GM12878 (cell line): ENCODE results near the gene FANCG. TPM values are rescaled to one million over a fixed set of nuclear protein-coding genes. Genes with fewer than 3 reads are reported as not detected.

Source experiments
- ATAC-seq: fragments of 200-7000 bp; cut with Tn5 transposase; 3 replicates; pipeline ENCODE4 v1.9.1; 2020; ENCODE audit warnings: mild to moderate bottlenecking, moderate library complexity
- BruUV-seq: library from RNA; stranded (reverse); fragments of 400-500 nt; replicated peaks from 2 replicates; lab custom pipeline; 2021; lab: Mats Ljungman, UMichigan
- CTCF ChIA-PET: fragments of 300-600 bp; sonication (Branson Sonifier 250); formaldehyde crosslinking; extraction: SDS; loops from one replicate; lab custom pipeline; 2021; ENCODE audit warnings: inconsistent platforms; lab: Yijun Ruan, JAX
- POLR2A ChIA-PET: fragments of 350-600 bp; formaldehyde crosslinking; extraction: SDS; loops from one replicate; lab custom pipeline; 2021; ENCODE audit warnings: inconsistent platforms; lab: Charles Lee
- RAD21 ChIA-PET: fragments of 300-600 bp; sonication (Branson Sonifier 250); formaldehyde crosslinking; loops from one replicate; lab custom pipeline; 2023; ENCODE audit warnings: antibody characterized with exemption; ENCODE audit not compliant: unreplicated experiment; lab: Charles Lee
- SMC1A ChIA-PET: fragments of 300-600 bp; sonication (Branson Sonifier 250); formaldehyde crosslinking; loops from one replicate; lab custom pipeline; 2023; ENCODE audit not compliant: unreplicated experiment, uncharacterized antibody; lab: Charles Lee
- DNase-seq: peaks from one replicate; pipeline ENCODE4 v3.0.0-alpha.2; 2011; ENCODE audit warnings: low read depth, low spot score
- FAIRE-seq: peaks from 3 replicates; lab custom pipeline; 2011; peaks lifted over from hg19 to GRCh38; lab: Jason Lieb, UNC
- H2AFZ ChIP-seq: 2 replicates; pipeline ENCODE4 v1.6.0; 2011; ENCODE audit warnings: low read depth, low read length, control low read depth; ENCODE audit not compliant: control insufficient read depth
- H3K27ac ChIP-seq: 2 replicates; pipeline ENCODE4 v1.5.1; 2011; ENCODE audit warnings: control low read depth; ENCODE audit not compliant: control insufficient read depth, insufficient read depth
- H3K27me3 ChIP-seq, 2 experiments: replicated peaks in 1 of 2; 2 replicates each; pipeline versions ENCODE4 v1.6.0 to v1.6.1; 2011; ENCODE audit warnings: low read length in 1 of 2; ENCODE audit not compliant: control insufficient read depth in 2 of 2, insufficient read depth in 2 of 2
- H3K36me3 ChIP-seq, 2 experiments: 2 replicates each; pipeline ENCODE4 v1.5.1; 2011; ENCODE audit warnings: low read length in 1 of 2; ENCODE audit not compliant: control insufficient read depth in 2 of 2, insufficient read depth in 2 of 2
- H3K4me1 ChIP-seq: 2 replicates; pipeline ENCODE4 v1.6.1; 2011; ENCODE audit warnings: mild to moderate bottlenecking, low read length, moderate library complexity, mixed read lengths; ENCODE audit not compliant: control insufficient read depth, insufficient read depth
- H3K4me2 ChIP-seq: 2 replicates; pipeline ENCODE4 v1.6.0; 2011; ENCODE audit warnings: control low read depth; ENCODE audit not compliant: control insufficient read depth, insufficient read depth
- H3K4me3 ChIP-seq: fragments of 200-600 bp; sonication (generic); 2 replicates; pipeline ENCODE4 v1.5.1; 2016
- H3K79me2 ChIP-seq: 2 replicates; pipeline ENCODE4 v1.6.0; 2011; ENCODE audit warnings: low read length; ENCODE audit not compliant: control insufficient read depth, insufficient read depth
- H3K9ac ChIP-seq: 2 replicates; pipeline ENCODE4 v1.8.0; 2011; ENCODE audit warnings: low read length, control low read depth, mixed read lengths; ENCODE audit not compliant: control insufficient read depth, insufficient read depth
- H3K9me3 ChIP-seq: replicated peaks from 3 replicates; pipeline ENCODE4 v1.5.1; 2011; ENCODE audit warnings: mild to moderate bottlenecking, low read length; ENCODE audit not compliant: control insufficient read depth, insufficient read depth
- H4K20me1 ChIP-seq: 2 replicates; pipeline ENCODE4 v1.6.0; 2011; ENCODE audit not compliant: control insufficient read depth, insufficient read depth
- BACH1 ChIP-seq: fragments of 450-650 bp; IDR thresholded peaks from 2 replicates; pipeline ENCODE4 v1.6.1; 2017; ENCODE audit warnings: mild to moderate bottlenecking, borderline replicate concordance
- BMI1 ChIP-seq: fragments of 450-650 bp; IDR thresholded peaks from 2 replicates; pipeline ENCODE4 v1.6.1; 2016; ENCODE audit warnings: mild to moderate bottlenecking, moderate library complexity, borderline replicate concordance
- BRCA1 ChIP-seq: IDR thresholded peaks from 2 replicates; pipeline ENCODE4 v1.6.1; 2011; ENCODE audit warnings: low read depth, low read length, improper control_type of control experiment
- CHD1 ChIP-seq: IDR thresholded peaks from 2 replicates; pipeline ENCODE4 v1.6.1; 2012; ENCODE audit warnings: low read depth, low read length, improper control_type of control experiment
- CREM ChIP-seq: IDR thresholded peaks from 2 replicates; pipeline ENCODE4 v1.6.1; 2014; ENCODE audit warnings: antibody characterized with exemption, low read depth
- E2F4 ChIP-seq: IDR thresholded peaks from 2 replicates; pipeline ENCODE4 v1.6.1; 2012; ENCODE audit warnings: low read depth, low read length, improper control_type of control experiment
- EP300 ChIP-seq, 2 experiments: fragments of 150-350 bp in 1 of 2; IDR thresholded peaks; 2 replicates each; pipeline ENCODE4 v1.6.1; 2011 to 2012; ENCODE audit warnings: low read depth in 2 of 2, low read length in 2 of 2, borderline replicate concordance in 1 of 2, improper control_type of control experiment in 1 of 2, inconsistent platforms in 1 of 2; ENCODE audit not compliant: control insufficient read depth in 1 of 2
- IKZF1 ChIP-seq: fragments of 450-650 bp; conservative IDR thresholded peaks from 2 replicates; pipeline ENCODE4 v1.6.1; 2017; ENCODE audit warnings: antibody characterized with exemption, mild to moderate bottlenecking
- MXI1 ChIP-seq: fragments of 150-350 bp; IDR thresholded peaks from 2 replicates; pipeline ENCODE4 v1.6.1; 2011; ENCODE audit warnings: low read depth, mild to moderate bottlenecking, inconsistent platforms, low read length, improper control_type of control experiment
- NFYA ChIP-seq: IDR thresholded peaks from 2 replicates; pipeline ENCODE4 v1.6.1; 2011; ENCODE audit warnings: low read depth, mild to moderate bottlenecking, low read length, improper control_type of control experiment, borderline replicate concordance
- NR2C2 ChIP-seq: IDR thresholded peaks from 2 replicates; pipeline ENCODE4 v1.6.1; 2011; ENCODE audit warnings: borderline replicate concordance, low read depth; ENCODE audit not compliant: control insufficient read depth, insufficient read length
- PAX5 ChIP-seq: IDR thresholded peaks from 2 replicates; pipeline ENCODE4 v1.6.1; 2011; ENCODE audit warnings: low read depth, low read length, borderline replicate concordance
- SMC3 ChIP-seq: IDR thresholded peaks from 2 replicates; pipeline ENCODE4 v1.6.1; 2011; ENCODE audit warnings: low read length, improper control_type of control experiment, borderline replicate concordance
- SREBF2 ChIP-seq: IDR thresholded peaks from 2 replicates; pipeline ENCODE4 v1.6.1; 2012; ENCODE audit warnings: mild to moderate bottlenecking, low read length
- ZNF217 ChIP-seq: fragments of 450-650 bp; IDR thresholded peaks from 2 replicates; pipeline ENCODE4 v1.6.1; 2017; ENCODE audit warnings: antibody characterized with exemption, mild to moderate bottlenecking
- WGBS: methylation state at CpG from one replicate; pipeline ENCODE4 v1.1.6; 2016; ENCODE audit warnings: low lambda C conversion rate; ENCODE audit not compliant: insufficient replicate concordance, insufficient coverage; ENCODE audit errors: missing lambda C conversion rate; 5-methylcytosine and 5-hydroxymethylcytosine counted together
- in situ Hi-C: fragments of 300-500 bp; cut with MboI; formaldehyde crosslinking; loops from 9 replicates; pipeline ENCODE4 v1.14.3; 2018; ENCODE audit warnings: mixed read lengths
- intact Hi-C: fragments of 100-400 bp; cut with micrococcal nuclease; formaldehyde crosslinking; loops from one replicate; pipeline ENCODE4 v1.14.2; 2022; ENCODE audit not compliant: unreplicated experiment
- polyA plus RNA-seq, 11 experiments: library from polyadenylated mRNA; depleted of rRNA in 4 of 11; unstranded in 6 of 11; stranded (reverse) in 5 of 11; fragments of >200 nt; fragmentation: Nextera tagmentation in 4 of 11; fragmentation: Illumina TruSeq in 1 of 11; extraction: Ambion mirVana in 4 of 11; extraction: Trizol in 1 of 11; gene quantifications; 1 replicate in 1 of 11; 2 replicates in 10 of 11; pipeline versions ENCODE4 v1.2.1 to v1.2.3, GENCODE V29; 2011 to 2016; ENCODE audit warnings: inconsistent platforms in 2 of 11, missing spikeins in 2 of 11, low read depth in 1 of 11
- total RNA-seq, 4 experiments: library from RNA; depleted of rRNA in 3 of 4; stranded (reverse); fragments of >200 nt in 3 of 4; fragmentation: Illumina TruSeq in 1 of 4; extraction: Trizol in 1 of 4; gene quantifications; 2 replicates each; pipeline versions ENCODE4 v1.2.1 to v1.2.3, GENCODE V29; 2013 to 2021
- TF ChIP-seq, protein P1 (sequence below): fragments of 450-650 bp; IDR thresholded peaks from 2 replicates; pipeline ENCODE4 v1.6.1; 2018; ENCODE audit warnings: borderline replicate concordance, mild to moderate bottlenecking; ENCODE audit not compliant: partially characterized antibody

FANCG gene
- total and polyA plus RNA-seq, 10 of the 15 experiments (the other 5 are each of a cell fraction or from before 2014, with no cell fraction given) = 16.4 to 78.7 (median 45.4) TPM

DNA sequence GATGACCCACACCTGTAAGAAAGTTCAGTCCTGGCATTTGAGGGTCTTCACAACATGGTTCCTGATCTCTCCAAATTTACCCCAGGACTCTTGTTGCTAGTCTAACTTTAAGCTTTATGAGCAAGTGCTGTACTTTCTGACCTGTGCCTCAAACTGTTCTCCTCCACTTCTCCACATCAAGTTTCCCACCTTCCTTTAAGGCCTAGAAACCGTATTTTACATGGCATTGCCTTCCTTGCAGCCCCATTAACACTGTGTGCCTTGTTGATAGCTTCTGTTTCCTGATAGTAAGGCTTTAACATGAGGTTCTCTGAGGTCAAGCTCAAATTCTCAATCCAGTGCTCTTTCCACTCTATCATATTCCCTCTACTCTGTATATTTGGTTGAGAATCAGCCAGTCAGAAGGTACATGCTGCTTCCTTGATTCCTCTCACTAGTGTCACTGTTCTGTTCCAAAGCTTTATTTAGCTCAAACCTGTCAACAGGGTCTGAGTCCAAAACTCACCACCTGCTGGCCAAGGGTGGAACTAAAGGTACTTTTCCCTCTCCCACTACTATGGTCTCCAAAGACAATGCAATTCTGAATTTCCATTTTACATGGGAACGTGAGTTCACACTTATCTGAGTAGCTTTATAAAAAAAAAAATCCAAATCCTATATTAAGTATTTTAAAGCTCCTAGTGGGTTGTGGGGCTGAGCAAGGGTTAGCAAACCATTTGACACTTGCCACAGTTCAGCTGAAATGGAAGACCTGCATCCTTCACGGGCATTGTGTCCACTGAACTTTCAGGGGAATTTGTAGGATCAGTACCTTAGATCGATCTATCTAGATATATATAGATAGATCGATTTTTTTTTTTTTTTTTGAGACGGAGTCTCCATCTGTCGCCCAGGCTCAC lies 28.4 kb downstream of the FANCG start (continued):
- TF ChIP-seq, protein P1, sequence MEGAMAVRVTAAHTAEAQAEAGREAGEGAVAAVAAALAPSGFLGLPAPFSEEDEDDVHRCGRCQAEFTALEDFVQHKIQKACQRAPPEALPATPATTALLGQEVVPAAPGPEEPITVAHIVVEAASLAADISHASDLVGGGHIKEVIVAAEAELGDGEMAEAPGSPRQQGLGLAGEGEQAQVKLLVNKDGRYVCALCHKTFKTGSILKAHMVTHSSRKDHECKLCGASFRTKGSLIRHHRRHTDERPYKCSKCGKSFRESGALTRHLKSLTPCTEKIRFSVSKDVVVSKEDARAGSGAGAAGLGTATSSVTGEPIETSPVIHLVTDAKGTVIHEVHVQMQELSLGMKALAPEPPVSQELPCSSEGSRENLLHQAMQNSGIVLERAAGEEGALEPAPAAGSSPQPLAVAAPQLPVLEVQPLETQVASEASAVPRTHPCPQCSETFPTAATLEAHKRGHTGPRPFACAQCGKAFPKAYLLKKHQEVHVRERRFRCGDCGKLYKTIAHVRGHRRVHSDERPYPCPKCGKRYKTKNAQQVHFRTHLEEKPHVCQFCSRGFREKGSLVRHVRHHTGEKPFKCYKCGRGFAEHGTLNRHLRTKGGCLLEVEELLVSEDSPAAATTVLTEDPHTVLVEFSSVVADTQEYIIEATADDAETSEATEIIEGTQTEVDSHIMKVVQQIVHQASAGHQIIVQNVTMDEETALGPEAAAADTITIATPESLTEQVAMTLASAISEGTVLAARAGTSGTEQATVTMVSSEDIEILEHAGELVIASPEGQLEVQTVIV = no peak
- TF ChIP-seq CHD1 = no peak
- no peak for TF ChIP-seq PAX5

GRCh38 chr9:35048511-35048910 lies 31.2 kb downstream of the FANCG start:
- ChIA-PET POLR2A (no interaction called here), RAD21 (no interaction called here), CTCF (interaction anchor here (0.6 to 4.8 kb wide), 3 partner anchors 20 to 149 kb away, joined by 3 to 39 read pairs (median 7); no protein-coding TSS in a partner anchor), SMC1A (no interaction called here)
- H3K36me3 ChIP-seq = peaks cover 0 to 4% of the 10 kb centered on the region in 2 experiments; a peak in 1 of 4 replicates
- H3K9me3 ChIP-seq = no peaks in the 10 kb centered on the region
- no peaks in the 10 kb centered on the region for H3K4me1 ChIP-seq
- no peak overlapping the region for H3K9ac ChIP-seq
- intact Hi-C loops (no loop called here), in situ Hi-C loops (no loop called here)
- WGBS = 95% methylated on average over 6 of the region's 6 CpGs
- no peak overlapping the region for H3K27ac ChIP-seq
- BruUV-seq = no TSS peak
- DNase-seq (no peak), ATAC-seq (no peak), FAIRE-seq (no peak)
- no peaks in the 10 kb centered on the region for H3K79me2 ChIP-seq
- H3K4me3 ChIP-seq = no peak overlapping the region
- no peaks in the 10 kb centered on the region for H3K27me3 ChIP-seq
- H3K4me2 ChIP-seq = no peak overlapping the region
- H4K20me1 ChIP-seq = no peaks in the 10 kb centered on the region
- H2AFZ ChIP-seq = no peak overlapping the region
- TF ChIP-seq NR2C2 = no peak
- TF ChIP-seq, protein P1 = no peak
- no peak for TF ChIP-seq BRCA1
- TF ChIP-seq BMI1 = no peak
- no peak for TF ChIP-seq SREBF2
- no peak for TF ChIP-seq IKZF1
- TF ChIP-seq NFYA = no peak
- no peak for TF ChIP-seq BACH1
- no peak for TF ChIP-seq CREM
- TF ChIP-seq SMC3 = no peak
- no peak for TF ChIP-seq E2F4
- no peak for TF ChIP-seq ZNF217
- no peak for TF ChIP-seq EP300 (IDR thresholded peaks at IDR 0.05; ENCODE audit: borderline replicate concordance in 1 of 2, control insufficient read depth in 1 of 2, low read depth in 2 of 2, low read length in 2 of 2)
- TF ChIP-seq MXI1 = no peak
